ENCODE measurements around the gene EIF5A. TPM values are rescaled to one million over a fixed set of nuclear protein-coding genes. Genes with fewer than 3 reads are reported as not detected.

Gene EIF5A
- total and polyA plus RNA-seq, 7 donors: 104 to 603 (median 156) TPM

GRCh38 chr17:7308625-7309433 lies 1.4 kb downstream of the EIF5A start:
- H3K4me3 ChIP-seq: peak overlapping the region; percentile 66 to 100 (median 96)
- 0 to 1% methylated on average over 14 of the region's 14 CpGs for WGBS, 2 donors
- H3K27ac ChIP-seq: peak overlapping the region; percentile 99 to 100 (median 100)
- H3K4me1 ChIP-seq: peaks cover 0 to 48% (median 40%) of the 10 kb centered on the region in 4 donors
- DNase-seq: peak; percentile 89
- H3K36me3 ChIP-seq: peaks cover 36 to 45% (median 38%) of the 10 kb centered on the region in 4 donors
- H3K27me3 ChIP-seq: no peaks in the 10 kb centered on the region
- H3K9me3 ChIP-seq: no peaks in the 10 kb centered on the region
- intact Hi-C loops (cut with DNase I): loop anchor here (5.0 kb wide), 3 partner anchors 67 to 263 kb away; partner anchors contain the start of genes GABARAP, POLR2A and SLC35G6
- TF ChIP-seq POLR2AphosphoS5 (IDR thresholded peaks at IDR 0.05) (peak; percentile 28 to 69 (median 42)), POLR2A (IDR thresholded peaks at IDR 0.05) (peak in 1 of 2 donors; percentile 50), EP300 (IDR thresholded peaks at IDR 0.05) (no peak)
- TF ChIP-seq, protein P1, sequence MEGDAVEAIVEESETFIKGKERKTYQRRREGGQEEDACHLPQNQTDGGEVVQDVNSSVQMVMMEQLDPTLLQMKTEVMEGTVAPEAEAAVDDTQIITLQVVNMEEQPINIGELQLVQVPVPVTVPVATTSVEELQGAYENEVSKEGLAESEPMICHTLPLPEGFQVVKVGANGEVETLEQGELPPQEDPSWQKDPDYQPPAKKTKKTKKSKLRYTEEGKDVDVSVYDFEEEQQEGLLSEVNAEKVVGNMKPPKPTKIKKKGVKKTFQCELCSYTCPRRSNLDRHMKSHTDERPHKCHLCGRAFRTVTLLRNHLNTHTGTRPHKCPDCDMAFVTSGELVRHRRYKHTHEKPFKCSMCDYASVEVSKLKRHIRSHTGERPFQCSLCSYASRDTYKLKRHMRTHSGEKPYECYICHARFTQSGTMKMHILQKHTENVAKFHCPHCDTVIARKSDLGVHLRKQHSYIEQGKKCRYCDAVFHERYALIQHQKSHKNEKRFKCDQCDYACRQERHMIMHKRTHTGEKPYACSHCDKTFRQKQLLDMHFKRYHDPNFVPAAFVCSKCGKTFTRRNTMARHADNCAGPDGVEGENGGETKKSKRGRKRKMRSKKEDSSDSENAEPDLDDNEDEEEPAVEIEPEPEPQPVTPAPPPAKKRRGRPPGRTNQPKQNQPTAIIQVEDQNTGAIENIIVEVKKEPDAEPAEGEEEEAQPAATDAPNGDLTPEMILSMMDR (IDR thresholded peaks at IDR 0.05): no peak

GRCh38 chr17:7309628-7310027 lies 2.2 kb downstream of the EIF5A start:
- Histone ChIP-seq H3K9me3 (no peaks in the 10 kb centered on the region), H3K36me3 (peaks cover 39 to 47% (median 39%) of the 10 kb centered on the region in 4 donors), H3K27ac (peak overlapping the region; percentile 99 to 100 (median 100)), H3K4me1 (peaks cover 0 to 56% (median 48%) of the 10 kb centered on the region in 4 donors), H3K4me3 (peak overlapping the region in 1 of 4 donors; percentile 91), H3K27me3 (no peaks in the 10 kb centered on the region)
- TF ChIP-seq EP300 (IDR thresholded peaks at IDR 0.05) (no peak), POLR2AphosphoS5 (IDR thresholded peaks at IDR 0.05) (no peak), POLR2A (IDR thresholded peaks at IDR 0.05) (no peak)
- TF ChIP-seq, protein P1 (IDR thresholded peaks at IDR 0.05): no peak
- intact Hi-C loops (cut with DNase I): loop anchor here (5.0 to 10.0 kb wide), 4 partner anchors 67 to 825 kb away; partner anchors contain the start of genes GABARAP, POLR2A and SLC35G6
- 77 to 86% methylated on average over 12 of the region's 12 CpGs for WGBS, 2 donors
- no peak for DNase-seq

GRCh38 chr17:7311110-7311705 lies 3.8 kb downstream of the EIF5A start:
- TF ChIP-seq POLR2A (IDR thresholded peaks at IDR 0.05): no peak
- TF ChIP-seq EP300 (IDR thresholded peaks at IDR 0.05): no peak
- TF ChIP-seq POLR2AphosphoS5 (IDR thresholded peaks at IDR 0.05): no peak
- TF ChIP-seq, protein P1 (IDR thresholded peaks at IDR 0.05): no peak
- no peaks in the 10 kb centered on the region for H3K9me3 ChIP-seq
- DNase-seq: no peak
- H3K4me3 ChIP-seq: no peak overlapping the region
- H3K4me1 ChIP-seq: peaks cover 0 to 61% (median 56%) of the 10 kb centered on the region in 4 donors
- H3K36me3 ChIP-seq: peaks cover 39 to 51% (median 42%) of the 10 kb centered on the region in 4 donors
- peak overlapping the region in 1 of 4 donors; percentile 11 for H3K27ac ChIP-seq
- H3K27me3 ChIP-seq: no peaks in the 10 kb centered on the region
- intact Hi-C loops (cut with DNase I): loop anchor here (10.0 kb wide), 1 partner anchor 824 kb away; no protein-coding TSS in a partner anchor
- 77 to 88% methylated on average over 7 of the region's 7 CpGs for WGBS, 2 donors

DNA sequence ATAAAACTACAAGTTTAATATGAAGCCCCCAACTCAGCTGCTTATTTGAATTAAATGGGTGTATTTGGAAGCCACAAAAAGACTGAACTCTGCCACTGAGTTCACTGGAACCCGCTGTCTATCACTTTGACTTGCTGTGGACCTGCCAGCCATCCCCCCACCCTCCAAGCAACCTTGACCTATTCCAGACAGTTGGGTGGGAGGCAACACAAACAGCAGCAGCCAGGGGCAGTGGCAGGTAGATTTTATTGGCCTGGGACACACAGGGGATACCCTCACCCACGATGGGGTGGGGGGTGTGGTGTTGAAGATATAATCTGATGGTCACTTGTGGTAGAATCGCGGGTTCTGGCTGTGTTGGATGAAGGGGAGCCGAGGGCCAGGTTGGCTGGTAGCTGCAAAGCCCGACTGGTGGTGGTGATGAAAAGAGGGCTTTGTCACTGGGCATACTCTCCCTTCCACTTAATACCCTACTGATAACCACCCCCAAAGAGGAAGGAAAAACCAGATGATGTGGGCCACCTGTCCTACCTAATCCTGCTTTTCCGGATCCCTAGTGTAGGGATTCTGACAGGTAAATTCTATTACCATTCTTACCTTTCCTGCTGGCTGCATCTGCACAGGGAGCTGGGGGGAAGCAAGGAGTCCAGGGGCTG lies 5.1 kb downstream of the EIF5A start:
- H3K27me3 ChIP-seq: no peaks in the 10 kb centered on the region
- H3K27ac ChIP-seq: peak overlapping the region in 1 of 4 donors; percentile 99
- H3K36me3 ChIP-seq: peaks cover 39 to 61% (median 51%) of the 10 kb centered on the region in 4 donors
- no peak overlapping the region for H3K4me3 ChIP-seq
- no peaks in the 10 kb centered on the region for H3K9me3 ChIP-seq
- no peak for DNase-seq
- WGBS, 2 donors: 72 to 79% methylated on average over 7 of the region's 7 CpGs
- TF ChIP-seq EP300 (IDR thresholded peaks at IDR 0.05): no peak
- TF ChIP-seq, protein P1 (IDR thresholded peaks at IDR 0.05): no peak
- no peak for TF ChIP-seq POLR2AphosphoS5 (IDR thresholded peaks at IDR 0.05)
- no peak for TF ChIP-seq POLR2A (IDR thresholded peaks at IDR 0.05)
- intact Hi-C loops (cut with DNase I): loop anchor here (10.0 kb wide), 1 partner anchor 822 kb away; no protein-coding TSS in a partner anchor
- H3K4me1 ChIP-seq: peaks cover 0 to 58% (median 54%) of the 10 kb centered on the region in 4 donors
